HepG2 (cell line): Measurements from ENCODE around the gene TMEM267. TPM values are rescaled to one million over a fixed set of nuclear protein-coding genes. Genes with fewer than 3 reads are reported as not detected.

Experiments used
- ETV6 ChIP-seq: sonication (generic); formaldehyde crosslinking; conservative IDR thresholded peaks from 2 replicates; pipeline ENCODE4 v1.4.0; 2020; ENCODE audit warnings: missing genetic modification reagents
- ZMYM4 ChIP-seq: sonication (generic); formaldehyde crosslinking; IDR thresholded peaks from 2 replicates; pipeline ENCODE4 v1.8.1; 2023; ENCODE audit warnings: mild to moderate bottlenecking, missing genetic modification reagents
- ZNF441 ChIP-seq: sonication (generic); formaldehyde crosslinking; IDR thresholded peaks from 2 replicates; pipeline ENCODE4 v1.7.0; 2021; ENCODE audit warnings: missing genetic modification reagents, borderline replicate concordance
- polyA plus RNA-seq, 8 experiments: library from polyadenylated mRNA; depleted of rRNA in 3 of 8; stranded (reverse) in 7 of 8; unstranded in 1 of 8; fragments of >200 nt; fragmentation: Illumina TruSeq in 4 of 8; extraction: Trizol in 4 of 8; gene quantifications; 2 replicates each; pipeline versions ENCODE4 v1.2.1 to v1.2.3, GENCODE V29; 2011 to 2016; ENCODE audit warnings: low read depth in 4 of 8, missing spikeins in 1 of 8, mixed read lengths in 1 of 8; ENCODE audit not compliant: insufficient read depth in 1 of 8
- total RNA-seq, 5 experiments: library from RNA; depleted of rRNA; stranded (reverse); fragments of >200 nt; fragmentation: Illumina TruSeq; extraction: Trizol; gene quantifications; 2 replicates each; pipeline ENCODE4 v1.2.3, GENCODE V29; 2016; ENCODE audit warnings: low read depth in 1 of 5
- TF ChIP-seq, protein P1 (sequence below), 2 experiments: fragments of 450-650 bp in 1 of 2; sonication (generic) in 1 of 2; formaldehyde crosslinking in 1 of 2; IDR thresholded peaks; 2 replicates each; pipeline versions ENCODE4 v1.6.1 to v1.8.0; 2016 to 2022; ENCODE audit warnings: antibody characterized with exemption in 1 of 2, mild to moderate bottlenecking in 1 of 2, missing genetic modification reagents in 1 of 2

The TMEM267 gene
- total and polyA plus RNA-seq, 2 of the 13 experiments (the other 11 are each of a cell fraction or from before 2014, with no cell fraction given): 8.9 to 12.6 TPM

DNA sequence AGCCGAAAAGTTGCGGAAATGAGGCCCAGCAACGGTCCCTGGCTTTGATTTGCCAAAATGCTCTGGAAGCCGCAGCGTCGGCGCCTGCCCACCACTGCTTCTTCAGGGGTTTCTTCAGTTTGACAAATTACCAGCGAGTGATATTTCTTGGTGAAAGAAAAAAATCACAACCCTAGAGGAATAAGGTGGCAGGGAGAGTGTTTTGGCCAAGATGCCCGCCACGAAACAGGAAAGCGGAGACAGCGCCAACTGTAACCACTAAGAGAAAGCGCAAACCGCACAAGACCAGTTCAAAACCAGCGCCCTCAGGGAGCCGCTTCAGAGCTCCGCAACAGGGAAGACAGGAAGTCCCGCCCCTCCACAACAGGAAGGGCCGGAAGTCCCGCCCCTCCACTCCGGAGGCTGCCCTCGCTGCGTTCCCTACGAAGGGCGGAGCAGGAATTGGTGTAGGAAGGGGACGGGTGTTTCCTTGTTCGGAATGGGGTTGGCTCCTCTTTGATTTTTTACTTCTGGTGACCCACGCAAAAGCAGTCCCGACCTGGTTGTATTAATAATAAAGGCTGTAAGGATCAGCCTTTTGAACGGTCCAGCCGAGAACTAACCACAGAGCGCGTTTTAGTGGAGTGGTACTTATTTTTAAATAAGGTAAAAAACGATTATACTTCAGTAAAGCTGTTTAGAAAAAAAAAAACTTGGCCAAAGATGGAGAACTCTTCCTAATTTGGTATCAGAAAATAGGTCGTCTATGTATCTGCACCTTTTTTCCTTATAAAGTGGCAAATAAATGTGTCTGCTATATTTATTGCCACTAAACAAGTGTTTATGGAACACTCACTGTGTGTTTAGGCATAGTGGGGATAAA, 31.4 kb upstream of the TMEM267 start, which contains the start of gene C5orf34 (continued):
- TF ChIP-seq ZNF441 (0 out of 2 replicates have a peak, but pooled peaks have one; percentile 42), ETV6 (CRISPR knock-in tag) (0 out of 2 replicates have a peak, but pooled peaks have one; percentile 18), ZMYM4 (CRISPR knock-in tag) (peak; percentile 74)
- TF ChIP-seq, protein P1, sequence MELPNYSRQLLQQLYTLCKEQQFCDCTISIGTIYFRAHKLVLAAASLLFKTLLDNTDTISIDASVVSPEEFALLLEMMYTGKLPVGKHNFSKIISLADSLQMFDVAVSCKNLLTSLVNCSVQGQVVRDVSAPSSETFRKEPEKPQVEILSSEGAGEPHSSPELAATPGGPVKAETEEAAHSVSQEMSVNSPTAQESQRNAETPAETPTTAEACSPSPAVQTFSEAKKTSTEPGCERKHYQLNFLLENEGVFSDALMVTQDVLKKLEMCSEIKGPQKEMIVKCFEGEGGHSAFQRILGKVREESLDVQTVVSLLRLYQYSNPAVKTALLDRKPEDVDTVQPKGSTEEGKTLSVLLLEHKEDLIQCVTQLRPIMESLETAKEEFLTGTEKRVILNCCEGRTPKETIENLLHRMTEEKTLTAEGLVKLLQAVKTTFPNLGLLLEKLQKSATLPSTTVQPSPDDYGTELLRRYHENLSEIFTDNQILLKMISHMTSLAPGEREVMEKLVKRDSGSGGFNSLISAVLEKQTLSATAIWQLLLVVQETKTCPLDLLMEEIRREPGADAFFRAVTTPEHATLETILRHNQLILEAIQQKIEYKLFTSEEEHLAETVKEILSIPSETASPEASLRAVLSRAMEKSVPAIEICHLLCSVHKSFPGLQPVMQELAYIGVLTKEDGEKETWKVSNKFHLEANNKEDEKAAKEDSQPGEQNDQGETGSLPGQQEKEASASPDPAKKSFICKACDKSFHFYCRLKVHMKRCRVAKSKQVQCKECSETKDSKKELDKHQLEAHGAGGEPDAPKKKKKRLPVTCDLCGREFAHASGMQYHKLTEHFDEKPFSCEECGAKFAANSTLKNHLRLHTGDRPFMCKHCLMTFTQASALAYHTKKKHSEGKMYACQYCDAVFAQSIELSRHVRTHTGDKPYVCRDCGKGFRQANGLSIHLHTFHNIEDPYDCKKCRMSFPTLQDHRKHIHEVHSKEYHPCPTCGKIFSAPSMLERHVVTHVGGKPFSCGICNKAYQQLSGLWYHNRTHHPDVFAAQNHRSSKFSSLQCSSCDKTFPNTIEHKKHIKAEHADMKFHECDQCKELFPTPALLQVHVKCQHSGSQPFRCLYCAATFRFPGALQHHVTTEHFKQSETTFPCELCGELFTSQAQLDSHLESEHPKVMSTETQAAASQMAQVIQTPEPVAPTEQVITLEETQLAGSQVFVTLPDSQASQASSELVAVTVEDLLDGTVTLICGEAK (IDR thresholded peaks at IDR 0.05): peak; percentile 85
- TF ChIP-seq, protein P1 (CRISPR knock-in tag; IDR thresholded peaks at IDR 0.05): 0 out of 2 replicates have a peak, but pooled peaks have one; percentile 41
